A673 (cell line): ENCODE measurements around the gene ATXN10. TPM values are rescaled to one million over a fixed set of nuclear protein-coding genes. Genes with fewer than 3 reads are reported as not detected.
A peak's percentile ranks its signal among the peaks of the same experiment; 100 is the strongest.

Experiments
- BruUV-seq: library from RNA; stranded (reverse); fragments of 400-500 nt; replicated peaks from 2 replicates; lab custom pipeline; 2021; lab: Mats Ljungman, UMichigan
- CTCF ChIA-PET: fragments of 300-600 bp; sonication (Branson Sonifier 250); formaldehyde crosslinking; loops from one replicate; lab custom pipeline; 2022; ENCODE audit warnings: antibody characterized with exemption; lab: Charles Lee
- POLR2A ChIA-PET: fragments of 300-600 bp; sonication (Branson Sonifier 250); formaldehyde crosslinking; loops from one replicate; lab custom pipeline; 2022; ENCODE audit warnings: antibody characterized with exemption; ENCODE audit not compliant: low non-redundant PET; lab: Charles Lee
- DNase-seq: peaks from one replicate; pipeline ENCODE4 v3.0.0-alpha.2; 2015; ENCODE audit warnings: low spot score
- H3K27ac ChIP-seq: fragments of 200-600 bp; sonication (generic); 2 replicates; pipeline ENCODE4 v1.5.1; 2016; ENCODE audit warnings: mixed run types, low read depth, mild to moderate bottlenecking, mixed read lengths, antibody characterized with exemption, low read length; ENCODE audit not compliant: poor library complexity, severe bottlenecking
- H3K27me3 ChIP-seq: fragments of 200-600 bp; sonication (generic); replicated peaks from 2 replicates; pipeline ENCODE4 v1.6.1; 2017; ENCODE audit warnings: mixed run types, low read depth, mild to moderate bottlenecking, mixed read lengths, antibody characterized with exemption, low read length; ENCODE audit not compliant: insufficient read depth, poor library complexity
- H3K36me3 ChIP-seq: fragments of 200-600 bp; sonication (generic); 2 replicates; pipeline ENCODE4 v1.6.1; 2016; ENCODE audit warnings: mixed run types, mild to moderate bottlenecking, mixed read lengths, antibody characterized with exemption, low read length; ENCODE audit not compliant: insufficient read depth, poor library complexity, severe bottlenecking
- H3K4me1 ChIP-seq: fragments of 200-600 bp; sonication (generic); 2 replicates; pipeline ENCODE4 v1.6.1; 2017; ENCODE audit warnings: mixed run types, mild to moderate bottlenecking, mixed read lengths, antibody characterized with exemption, low read length; ENCODE audit not compliant: insufficient read depth, poor library complexity, severe bottlenecking
- H3K4me3 ChIP-seq: fragments of 200-600 bp; sonication (generic); 2 replicates; pipeline ENCODE4 v1.5.1; 2016; ENCODE audit warnings: low read depth, mixed run types, mild to moderate bottlenecking, mixed read lengths, low read length; ENCODE audit not compliant: poor library complexity, severe bottlenecking
- H3K9me3 ChIP-seq: fragments of 200-600 bp; sonication (generic); 2 replicates; pipeline ENCODE4 v1.6.1; 2016; ENCODE audit warnings: mixed run types, low read depth, mild to moderate bottlenecking, mixed read lengths, antibody characterized with exemption, low read length; ENCODE audit not compliant: poor library complexity, severe bottlenecking
- CTCF ChIP-seq: fragments of 300-800, 200-600 bp; sonication (generic); conservative IDR thresholded peaks from 2 replicates; pipeline ENCODE4 v1.5.1; 2017; ENCODE audit warnings: low read depth, mild to moderate bottlenecking, antibody characterized with exemption, low read length, moderate library complexity, mixed read lengths
- EZH2 ChIP-seq: fragments of 200-600 bp; sonication (generic); IDR thresholded peaks from 2 replicates; pipeline ENCODE4 v1.6.1; 2017; ENCODE audit warnings: borderline replicate concordance, low read depth, mild to moderate bottlenecking, mixed read lengths, antibody characterized with exemption, low read length; ENCODE audit not compliant: poor library complexity, severe bottlenecking
- intact Hi-C: fragments of 100-400 bp; cut with micrococcal nuclease; formaldehyde crosslinking; loops from one replicate; pipeline ENCODE4 v1.10.0; 2022; ENCODE audit not compliant: unreplicated experiment
- total RNA-seq: library from RNA; stranded (reverse); gene quantifications from 2 replicates; pipeline ENCODE4 v1.2.3, GENCODE V29; 2021

The ATXN10 gene
- total RNA-seq, 1 experiment from 2014 or later, result 294 TPM

- DNase-seq, result no peak
- CTCF ChIA-PET, result no interaction called here
- no peaks in the 10 kb centered on the region for H3K27me3 ChIP-seq
- no peak for TF ChIP-seq CTCF
- TF ChIP-seq EZH2, result no peak
- POLR2A ChIA-PET, result no interaction called here
- H3K36me3 ChIP-seq, result no peaks in the 10 kb centered on the region
- H3K4me3 ChIP-seq, result no peak overlapping the region
- intact Hi-C loops, result loop anchor here (5.0 to 10.0 kb wide), 2 partner anchors 213 to 285 kb away; no protein-coding TSS in a partner anchor
- H3K27ac ChIP-seq, result no peak overlapping the region
- no TSS peak for BruUV-seq
- H3K4me1 ChIP-seq, result no peaks in the 10 kb centered on the region
- H3K9me3 ChIP-seq, result no peaks in the 10 kb centered on the region
Measured at GRCh38 chr22:45860201-45860600, 188.6 kb downstream of the ATXN10 start.

- DNase-seq, result no peak
- TF ChIP-seq CTCF, result no peak
- no peak for TF ChIP-seq EZH2
- Histone ChIP-seq H3K27me3 (peaks cover 5% of the 10 kb centered on the region), H3K4me3 (no peak overlapping the region), H3K9me3 (no peaks in the 10 kb centered on the region), H3K27ac (no peak overlapping the region), H3K4me1 (no peaks in the 10 kb centered on the region), H3K36me3 (no peaks in the 10 kb centered on the region)
- ChIA-PET POLR2A (no interaction called here), CTCF (no interaction called here)
- BruUV-seq, result no TSS peak
- intact Hi-C loops, result loop anchor here (5.0 to 10.0 kb wide), 2 partner anchors 214 to 286 kb away; no protein-coding TSS in a partner anchor
Measured at GRCh38 chr22:45861259-45861658, 189.6 kb downstream of the ATXN10 start.

GRCh38 chr22:45863981-45864751, 192.5 kb downstream of the ATXN10 start:
- Histone ChIP-seq H3K4me1 (no peaks in the 10 kb centered on the region), H3K9me3 (no peaks in the 10 kb centered on the region), H3K4me3 (no peak overlapping the region), H3K36me3 (no peaks in the 10 kb centered on the region), H3K27me3 (peaks cover 33% of the 10 kb centered on the region), H3K27ac (no peak overlapping the region)
- no peak for TF ChIP-seq EZH2
- peak; percentile 95 for TF ChIP-seq CTCF
- peak; percentile 82 for DNase-seq
- intact Hi-C loops, result loop anchor here (5.0 to 10.0 kb wide), 2 partner anchors 217 to 289 kb away; no protein-coding TSS in a partner anchor
- CTCF ChIA-PET, result interaction anchor here (0.6 to 0.7 kb wide), 4 partner anchors 9 to 431 kb away, joined by 4 to 8 read pairs (median 4); no protein-coding TSS in a partner anchor
- no TSS peak for BruUV-seq
- POLR2A ChIA-PET, result interaction anchor here (0.6 kb wide), 1 partner anchor 1090 kb away, joined by 5 read pairs; no protein-coding TSS in a partner anchor
